MM.1S (cell line): ENCODE data around the gene ZFP90.

Source experiments
- DNase-seq: peaks from one replicate; pipeline ENCODE4 v3.0.0-alpha.2; 2015
- H2AFZ ChIP-seq: fragments of 300-600 bp; sonication (generic); 2 replicates; pipeline ENCODE4 v1.6.0; 2016; ENCODE audit warnings: antibody characterized with exemption, low read length
- H3F3A ChIP-seq: fragments of 300-600 bp; sonication (generic); 2 replicates; pipeline ENCODE4 v1.6.1; 2016; ENCODE audit warnings: mild to moderate bottlenecking, antibody characterized with exemption, low read length, moderate library complexity, mixed read lengths; ENCODE audit not compliant: insufficient read depth
- H3K27ac ChIP-seq: fragments of 300-600 bp; sonication (generic); 2 replicates; pipeline ENCODE4 v1.5.1; 2016; ENCODE audit warnings: mild to moderate bottlenecking, low read length
- H3K27me3 ChIP-seq: fragments of 300-600 bp; sonication (generic); replicated peaks from 2 replicates; pipeline ENCODE4 v1.6.0; 2016; ENCODE audit warnings: low read length; ENCODE audit not compliant: insufficient read depth
- H3K36me3 ChIP-seq: fragments of 300-600 bp; sonication (generic); replicated peaks from 2 replicates; pipeline ENCODE4 v1.6.1; 2016; ENCODE audit warnings: mild to moderate bottlenecking, low read length, mixed read lengths; ENCODE audit not compliant: insufficient read depth
- H3K4me1 ChIP-seq: fragments of 300-600 bp; sonication (generic); 2 replicates; pipeline ENCODE4 v1.6.1; 2016; ENCODE audit warnings: low read length, mixed read lengths
- H3K4me2 ChIP-seq: fragments of 300-600 bp; sonication (generic); 2 replicates; pipeline ENCODE4 v1.6.0; 2016; ENCODE audit warnings: low read depth, low read length
- H3K4me3 ChIP-seq: fragments of 300-600 bp; sonication (generic); 2 replicates; pipeline ENCODE4 v1.5.1; 2016; ENCODE audit warnings: low read length, mixed read lengths
- H3K79me2 ChIP-seq: fragments of 300-600 bp; sonication (generic); 2 replicates; pipeline ENCODE4 v1.6.1; 2016; ENCODE audit warnings: mixed run types, low read length, mixed read lengths
- H3K9ac ChIP-seq: fragments of 300-600 bp; sonication (generic); 2 replicates; pipeline ENCODE4 v1.6.1; 2016; ENCODE audit warnings: low read length, mixed read lengths
- H3K9me2 ChIP-seq: fragments of 300-600 bp; sonication (generic); replicated peaks from 2 replicates; pipeline ENCODE4 v1.6.1; 2016; ENCODE audit warnings: mild to moderate bottlenecking, low read length, mixed read lengths; ENCODE audit not compliant: insufficient read depth
- H3K9me3 ChIP-seq: fragments of 300-600 bp; sonication (generic); replicated peaks from 2 replicates; pipeline ENCODE4 v1.6.1; 2016; ENCODE audit warnings: mild to moderate bottlenecking, low read length, mixed read lengths; ENCODE audit not compliant: insufficient read depth
- H4K20me1 ChIP-seq: fragments of 300-600 bp; sonication (generic); 2 replicates; pipeline ENCODE4 v1.6.1; 2016; ENCODE audit warnings: mild to moderate bottlenecking, low read length, moderate library complexity, mixed read lengths; ENCODE audit not compliant: insufficient read depth
- EZH2 ChIP-seq: fragments of 300-600 bp; sonication (generic); optimal IDR thresholded peaks from 2 replicates; pipeline ENCODE3; 2017; ENCODE audit warnings: low read depth, mild to moderate bottlenecking, antibody characterized with exemption, low read length, mixed read lengths
- EZH2phosphoT487 ChIP-seq: fragments of 300-600 bp; sonication (generic); IDR thresholded peaks from 2 replicates; pipeline ENCODE4 v1.6.1; 2018; ENCODE audit warnings: antibody characterized with exemption, low read length
- TF ChIP-seq, protein P1 (sequence below): fragments of 300-600 bp; sonication (generic); IDR thresholded peaks from 2 replicates; pipeline ENCODE4 v1.5.1; 2016; ENCODE audit warnings: antibody characterized with exemption, low read length, mixed read lengths

The ZFP90 gene

DNA sequence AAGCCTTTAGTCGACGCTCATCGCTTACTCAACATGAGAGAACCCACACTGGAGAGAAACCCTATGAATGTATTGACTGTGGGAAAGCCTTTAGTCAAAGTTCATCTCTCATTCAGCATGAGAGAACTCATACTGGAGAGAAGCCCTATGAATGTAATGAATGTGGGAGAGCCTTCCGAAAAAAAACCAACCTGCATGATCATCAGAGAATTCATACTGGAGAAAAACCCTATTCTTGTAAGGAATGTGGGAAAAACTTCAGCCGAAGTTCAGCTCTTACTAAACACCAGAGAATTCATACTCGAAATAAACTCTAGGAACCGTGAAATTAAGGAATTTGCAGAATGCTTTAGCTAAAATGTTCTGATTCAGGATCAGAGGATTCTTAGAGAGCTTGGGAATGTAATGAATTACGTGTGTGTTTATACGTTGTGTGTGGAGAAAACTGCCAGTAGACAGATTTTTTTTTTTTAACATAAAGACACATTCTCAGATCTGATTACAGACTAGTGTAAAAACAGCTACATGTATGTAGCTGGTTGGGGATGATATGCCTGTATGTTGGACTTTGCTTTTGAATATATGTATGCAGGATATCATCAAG is 25.4 kb downstream of the ZFP90 start:
- H3K27ac ChIP-seq = no peak overlapping the region
- no peaks in the 10 kb centered on the region for H3K79me2 ChIP-seq
- no peak for TF ChIP-seq EZH2
- TF ChIP-seq EZH2phosphoT487 = no peak
- TF ChIP-seq, protein P1, sequence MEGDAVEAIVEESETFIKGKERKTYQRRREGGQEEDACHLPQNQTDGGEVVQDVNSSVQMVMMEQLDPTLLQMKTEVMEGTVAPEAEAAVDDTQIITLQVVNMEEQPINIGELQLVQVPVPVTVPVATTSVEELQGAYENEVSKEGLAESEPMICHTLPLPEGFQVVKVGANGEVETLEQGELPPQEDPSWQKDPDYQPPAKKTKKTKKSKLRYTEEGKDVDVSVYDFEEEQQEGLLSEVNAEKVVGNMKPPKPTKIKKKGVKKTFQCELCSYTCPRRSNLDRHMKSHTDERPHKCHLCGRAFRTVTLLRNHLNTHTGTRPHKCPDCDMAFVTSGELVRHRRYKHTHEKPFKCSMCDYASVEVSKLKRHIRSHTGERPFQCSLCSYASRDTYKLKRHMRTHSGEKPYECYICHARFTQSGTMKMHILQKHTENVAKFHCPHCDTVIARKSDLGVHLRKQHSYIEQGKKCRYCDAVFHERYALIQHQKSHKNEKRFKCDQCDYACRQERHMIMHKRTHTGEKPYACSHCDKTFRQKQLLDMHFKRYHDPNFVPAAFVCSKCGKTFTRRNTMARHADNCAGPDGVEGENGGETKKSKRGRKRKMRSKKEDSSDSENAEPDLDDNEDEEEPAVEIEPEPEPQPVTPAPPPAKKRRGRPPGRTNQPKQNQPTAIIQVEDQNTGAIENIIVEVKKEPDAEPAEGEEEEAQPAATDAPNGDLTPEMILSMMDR = no peak
- 0 out of 2 replicates have a peak, but pooled peaks cover 3% of the 10 kb centered on the region for H3K9me3 ChIP-seq
- DNase-seq = no peak
- H3K4me2 ChIP-seq = no peak overlapping the region
- H3K4me3 ChIP-seq = no peak overlapping the region
- no peak overlapping the region for H2AFZ ChIP-seq
- no peak overlapping the region for H3K9ac ChIP-seq
- H4K20me1 ChIP-seq = no peaks in the 10 kb centered on the region
- no peaks in the 10 kb centered on the region for H3F3A ChIP-seq
- H3K9me2 ChIP-seq = no peaks in the 10 kb centered on the region
- no peaks in the 10 kb centered on the region for H3K4me1 ChIP-seq
- H3K27me3 ChIP-seq = no peaks in the 10 kb centered on the region
- no peaks in the 10 kb centered on the region for H3K36me3 ChIP-seq

DNA sequence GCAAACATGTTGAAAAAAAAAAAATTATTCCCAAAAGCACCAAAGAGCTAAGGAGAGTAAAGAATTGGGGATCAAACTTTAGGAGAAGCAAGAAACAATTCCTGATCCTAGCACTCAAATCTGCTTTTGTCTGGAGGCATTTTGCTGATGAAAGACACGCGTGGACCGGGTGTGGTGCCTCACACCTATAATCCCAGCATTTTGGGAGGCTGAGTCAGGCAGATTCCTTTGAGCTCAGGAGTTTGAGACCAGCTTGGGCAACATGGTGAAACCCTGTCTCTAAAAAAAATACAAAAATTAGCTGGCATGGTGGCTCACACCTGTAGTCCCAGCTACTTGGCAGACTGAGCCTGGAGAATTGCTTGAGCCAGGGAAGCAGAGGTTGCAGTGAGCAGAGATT is 35.4 kb downstream of the ZFP90 start:
- Histone ChIP-seq H3K9me3 (no peaks in the 10 kb centered on the region; the same call in 1 of the 2 replicates), H3K4me2 (no peak overlapping the region), H3K36me3 (no peaks in the 10 kb centered on the region)

DNA sequence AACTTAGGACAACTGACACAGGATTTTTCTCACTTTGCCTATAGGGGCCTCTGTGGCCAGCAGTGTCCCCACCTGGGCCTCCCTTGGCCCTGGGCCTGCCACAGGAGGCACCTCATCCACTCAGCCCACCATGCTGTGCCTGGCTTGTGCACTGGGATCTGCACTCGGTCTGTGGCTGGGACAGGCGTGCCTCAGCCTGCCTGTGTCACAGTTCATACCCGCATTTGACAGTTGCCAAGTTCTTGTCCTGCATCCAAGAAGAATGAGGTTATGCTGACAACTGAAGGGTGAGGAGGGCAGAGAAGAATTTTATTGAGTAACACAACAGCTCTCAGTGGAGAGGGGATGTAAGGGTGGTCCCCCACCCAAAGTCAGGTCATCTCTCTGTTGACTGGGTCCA is 36.0 kb downstream of the ZFP90 start:
- Histone ChIP-seq H3K4me3 (no peak overlapping the region), H3K27ac (no peak overlapping the region), H3K36me3 (no peaks in the 10 kb centered on the region), H3K9me3 (no peaks in the 10 kb centered on the region; the same call in 1 of the 2 replicates), H3K27me3 (no peaks in the 10 kb centered on the region), H4K20me1 (no peaks in the 10 kb centered on the region), H3K9ac (no peak overlapping the region), H3F3A (no peaks in the 10 kb centered on the region), H3K4me2 (no peak overlapping the region), H3K9me2 (no peaks in the 10 kb centered on the region), H3K79me2 (no peaks in the 10 kb centered on the region), H2AFZ (no peak overlapping the region), H3K4me1 (no peaks in the 10 kb centered on the region)
- no peak for DNase-seq
- TF ChIP-seq EZH2phosphoT487 (no peak), EZH2 (no peak)
- TF ChIP-seq, protein P1 = no peak

More for the DNA sequence above, 35.4 kb downstream of the ZFP90 start:
- H3K79me2 ChIP-seq = no peaks in the 10 kb centered on the region
- H3K9me2 ChIP-seq = no peaks in the 10 kb centered on the region
- H3K4me3 ChIP-seq = no peak overlapping the region
- H4K20me1 ChIP-seq = no peaks in the 10 kb centered on the region
- no peak overlapping the region for H3K9ac ChIP-seq
- H3K27me3 ChIP-seq = no peaks in the 10 kb centered on the region
- H2AFZ ChIP-seq = no peak overlapping the region
- no peak overlapping the region for H3K27ac ChIP-seq
- no peaks in the 10 kb centered on the region for H3K4me1 ChIP-seq
- no peaks in the 10 kb centered on the region for H3F3A ChIP-seq
- no peak for DNase-seq
- TF ChIP-seq EZH2 (no peak), EZH2phosphoT487 (no peak)
- TF ChIP-seq, protein P1 = no peak
